DMS153 (cell line): ENCODE data around the gene ZEB2.

Experiments
- DNase-seq: peaks from one replicate; lab custom pipeline; 2025; lab: John Stamatoyannopoulos, UW

ZEB2 gene

GRCh38 chr2:144470816-144471215 lies 49.1 kb downstream of the ZEB2 start:
- DNase-seq = no peak

- DNase-seq = no peak
Measured at GRCh38 chr2:144470334-144470733, 49.6 kb downstream of the ZEB2 start.

- no peak for DNase-seq
Measured at GRCh38 chr2:144469798-144470197, 50.1 kb downstream of the ZEB2 start.

GRCh38 chr2:144468823-144469595 lies 50.9 kb downstream of the ZEB2 start:
- DNase-seq = no peak

DNA sequence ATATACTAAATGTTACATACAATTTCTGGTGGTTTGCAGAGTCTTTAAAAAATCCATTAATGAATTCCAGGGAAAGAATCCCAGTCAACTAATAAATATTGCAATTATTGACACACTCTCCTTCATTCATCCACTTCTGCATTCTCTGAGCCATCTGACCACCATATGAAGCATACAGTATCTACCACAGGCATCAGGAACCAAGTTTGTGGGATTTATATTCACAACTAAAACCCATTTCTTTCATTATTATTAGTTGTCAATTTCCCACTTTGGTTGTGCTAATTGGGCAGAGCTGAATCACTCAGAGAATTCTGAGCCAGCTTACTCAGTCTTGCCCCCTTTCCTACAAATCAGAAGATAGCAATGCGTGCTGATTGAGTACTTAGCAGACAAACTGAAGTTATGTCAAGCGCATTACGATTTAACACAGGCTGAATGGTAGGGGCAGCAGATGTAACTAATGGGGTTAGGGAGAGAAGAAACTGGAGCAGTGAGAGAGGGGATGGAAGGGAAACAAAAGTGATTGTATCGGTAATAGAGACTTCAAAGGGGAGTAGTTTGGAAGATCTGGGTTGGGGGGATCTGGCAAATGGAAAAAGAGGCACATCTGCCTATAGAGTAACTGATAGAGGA lies 52.3 kb downstream of the ZEB2 start:
- DNase-seq = no peak

GRCh38 chr2:144466637-144467036 lies 53.3 kb downstream of the ZEB2 start:
- no peak for DNase-seq

DNA sequence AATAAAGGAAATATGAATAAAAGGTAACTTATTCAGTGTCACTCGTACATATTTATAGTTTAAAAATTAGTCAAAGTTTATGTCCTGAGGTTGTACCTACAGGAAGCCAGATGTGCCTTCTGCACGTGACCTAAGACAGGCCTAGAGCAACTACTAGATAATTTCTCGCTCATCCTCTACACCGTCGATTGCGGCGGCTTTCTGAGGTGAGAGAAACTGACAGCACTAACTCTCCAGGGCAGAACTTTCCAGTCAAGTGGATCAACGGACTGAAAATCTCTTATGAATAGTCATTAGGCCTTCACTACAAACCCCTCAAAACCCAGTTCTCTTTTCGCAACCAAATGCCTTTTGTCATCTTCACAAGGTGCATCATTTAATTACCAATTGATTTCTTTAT lies 54.2 kb downstream of the ZEB2 start:
- no peak for DNase-seq

- peak; percentile 87 for DNase-seq
Measured at GRCh38 chr2:144464730-144465129, 55.2 kb downstream of the ZEB2 start.

GRCh38 chr2:144463266-144463665 lies 56.7 kb downstream of the ZEB2 start:
- DNase-seq = no peak

DNA sequence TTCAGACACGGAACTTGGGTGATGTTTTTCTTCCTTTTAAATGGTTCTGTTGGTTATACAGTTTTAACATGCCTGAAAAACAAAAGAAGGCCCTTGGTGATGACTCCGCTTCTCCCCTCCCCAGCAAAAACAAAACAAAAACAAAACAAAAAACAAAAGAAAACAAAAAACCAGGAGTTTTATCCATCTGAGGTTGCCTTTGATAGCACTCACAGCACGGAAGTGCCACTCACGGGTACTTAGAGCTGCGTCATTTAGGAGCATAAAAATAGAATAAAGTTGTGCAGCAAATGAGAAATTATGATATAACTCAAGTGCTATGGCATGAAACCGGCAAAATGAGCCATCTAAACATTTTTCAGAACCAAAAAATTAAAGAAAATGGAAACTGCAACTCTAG lies 57.7 kb downstream of the ZEB2 start:
- DNase-seq = no peak

DNA sequence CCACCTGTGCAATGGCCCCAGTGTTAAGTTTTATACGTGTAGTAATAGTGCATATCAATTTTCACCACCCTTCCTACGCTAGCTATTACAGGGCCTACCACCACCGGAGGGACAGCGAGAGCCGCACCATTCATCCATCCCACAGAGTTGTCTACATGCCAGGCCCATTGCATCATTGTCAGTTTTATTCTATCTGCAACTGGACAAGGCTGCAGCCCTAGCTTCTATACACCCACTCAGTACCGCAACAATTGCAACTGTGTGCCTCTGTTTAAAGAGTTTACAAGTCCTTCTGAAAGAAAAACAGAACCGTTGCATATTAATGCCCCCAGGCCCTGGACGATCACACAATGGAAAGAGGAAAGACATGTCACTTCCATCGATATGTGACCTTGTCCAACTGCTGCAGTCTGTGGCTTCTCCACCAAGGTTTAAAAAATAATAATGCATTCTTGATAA lies 58.6 kb downstream of the ZEB2 start:
- DNase-seq = no peak

- no peak for DNase-seq
Measured at GRCh38 chr2:144460727-144461307, 59.1 kb downstream of the ZEB2 start.

- DNase-seq = no peak
Measured at GRCh38 chr2:144459937-144460336, 60.0 kb downstream of the ZEB2 start.

DNA sequence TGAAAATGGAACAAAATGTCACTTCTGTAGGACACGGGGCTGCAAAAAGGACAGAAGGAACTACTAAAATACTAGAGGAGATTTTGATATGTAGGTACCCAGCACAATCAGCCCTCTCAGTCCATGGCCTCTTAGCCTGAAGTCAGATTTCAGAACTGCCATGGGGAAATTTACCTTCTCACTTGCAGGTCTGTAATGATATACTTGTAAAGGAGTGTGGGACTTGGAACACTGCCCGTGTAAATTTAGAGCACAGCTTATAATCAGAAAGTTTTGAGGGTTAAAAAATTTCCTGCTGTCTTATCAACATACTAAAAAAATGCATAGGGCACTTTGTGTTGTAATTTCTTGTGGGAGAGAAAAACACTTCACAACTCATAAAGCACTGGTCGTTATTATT lies 60.6 kb downstream of the ZEB2 start:
- no peak for DNase-seq

DNA sequence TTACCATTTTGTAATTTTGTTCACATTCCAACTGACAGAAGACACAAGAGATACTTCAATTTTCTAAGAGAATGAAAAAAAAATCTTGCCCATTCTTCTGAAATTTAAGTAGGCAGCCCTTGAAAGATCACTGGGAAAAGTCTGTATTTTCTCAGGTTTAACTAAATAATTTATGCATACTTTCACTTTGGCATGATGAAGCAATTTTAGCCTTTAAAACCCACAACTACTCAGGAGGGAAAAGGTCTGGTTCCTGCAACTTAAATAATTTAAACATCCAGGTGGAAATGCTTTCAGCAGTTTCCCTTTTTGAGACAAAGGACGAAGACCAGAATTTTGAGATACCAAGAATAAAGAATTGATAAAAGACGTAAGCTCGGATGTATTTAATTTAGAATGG lies 61.4 kb downstream of the ZEB2 start:
- no peak for DNase-seq

DNA sequence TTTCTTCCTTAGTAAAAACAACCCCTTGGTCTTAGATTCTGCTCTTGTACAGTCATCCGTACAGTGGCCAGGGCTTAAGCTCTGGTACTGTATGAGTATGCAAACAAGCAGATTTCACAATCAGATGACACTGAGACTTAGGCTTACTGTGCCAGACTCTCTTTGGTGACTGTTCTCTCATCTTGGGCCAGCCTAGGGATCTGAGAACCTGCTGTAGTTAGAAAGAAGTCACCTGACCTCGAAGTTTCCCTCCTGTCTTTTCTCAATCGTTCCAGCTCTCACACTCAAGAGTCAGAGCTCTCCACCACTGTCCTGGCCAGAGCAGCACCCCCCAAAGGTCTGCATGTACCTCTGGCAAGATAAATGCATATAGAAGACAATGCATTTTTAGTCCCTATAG lies 63.2 kb downstream of the ZEB2 start:
- DNase-seq = no peak

GRCh38 chr2:144455987-144456386 lies 63.9 kb downstream of the ZEB2 start:
- DNase-seq = no peak

DNA sequence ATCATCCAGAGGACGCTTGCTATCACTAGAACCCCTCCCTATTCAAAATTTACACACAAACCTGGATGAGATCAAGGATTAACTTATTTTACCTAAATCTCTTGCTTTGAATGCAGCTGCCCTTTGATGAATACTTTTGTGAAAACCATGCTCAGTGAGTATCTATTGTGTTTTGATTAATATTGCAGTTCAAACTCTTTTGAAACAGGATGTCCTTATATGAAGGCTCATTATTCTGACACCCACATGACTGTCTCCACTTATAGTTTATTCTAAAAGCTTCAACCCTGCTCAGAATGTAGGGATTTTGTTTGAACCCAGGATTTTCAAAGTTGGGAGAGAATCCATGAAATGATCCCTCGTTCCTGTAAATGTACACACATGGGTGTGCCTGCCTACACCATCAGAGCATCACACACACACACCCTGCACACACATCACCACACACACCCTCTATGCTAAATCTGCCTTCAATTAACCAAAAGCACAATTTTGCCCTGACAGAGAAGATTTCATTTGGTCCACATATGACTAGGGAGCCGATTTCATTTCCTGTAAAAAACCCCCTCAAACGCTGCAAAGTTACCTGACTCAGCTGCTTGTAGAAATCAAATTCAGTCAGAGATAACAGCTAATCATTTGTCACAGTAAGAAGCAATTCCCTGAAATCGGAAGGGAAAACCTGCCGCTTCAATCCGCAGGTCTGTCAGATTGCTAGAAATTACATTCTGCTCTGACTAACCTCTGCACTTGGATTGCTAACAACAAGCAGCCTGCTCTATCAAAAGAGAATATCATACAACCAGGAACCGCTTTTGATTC lies 65.2 kb downstream of the ZEB2 start:
- DNase-seq = no peak

- no peak for DNase-seq
Measured at GRCh38 chr2:144453486-144454158, 66.3 kb downstream of the ZEB2 start.

DNA sequence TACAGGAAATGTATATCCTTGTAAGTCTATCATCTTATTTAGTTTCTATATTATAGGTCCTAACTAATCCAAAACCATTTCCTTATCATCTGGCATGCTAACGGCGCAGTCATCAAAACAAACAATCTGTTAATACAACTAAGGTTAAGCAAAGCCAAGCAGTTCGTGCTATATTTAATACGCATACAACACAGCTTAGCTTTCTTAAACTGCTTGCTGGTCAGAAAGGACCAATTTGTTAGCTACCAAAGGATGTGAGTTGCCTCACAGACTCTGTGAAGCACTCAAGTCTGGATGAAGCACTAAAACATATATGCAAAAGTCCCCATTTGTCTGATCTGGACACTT lies 67.0 kb downstream of the ZEB2 start:
- DNase-seq = no peak

GRCh38 chr2:144452169-144452988 lies 67.5 kb downstream of the ZEB2 start:
- DNase-seq = no peak
